Measurements from ENCODE around the gene ETDA.

GRCh38 chrX:135257469-135257868 is 5.6 kb downstream of the ETDA start:
- TF ChIP-seq CTCF (IDR thresholded peaks at IDR 0.05) = no peak
- TF ChIP-seq ZFX (IDR thresholded peaks at IDR 0.05; ENCODE audit: borderline replicate concordance) = no peak
